Measurements from ENCODE around the gene SPINK5. TPM values are rescaled to one million over a fixed set of nuclear protein-coding genes. Genes with fewer than 3 reads are reported as not detected.

Gene SPINK5
- total RNA-seq, 1 experiment from 2014 or later: 5.9 TPM

DNA sequence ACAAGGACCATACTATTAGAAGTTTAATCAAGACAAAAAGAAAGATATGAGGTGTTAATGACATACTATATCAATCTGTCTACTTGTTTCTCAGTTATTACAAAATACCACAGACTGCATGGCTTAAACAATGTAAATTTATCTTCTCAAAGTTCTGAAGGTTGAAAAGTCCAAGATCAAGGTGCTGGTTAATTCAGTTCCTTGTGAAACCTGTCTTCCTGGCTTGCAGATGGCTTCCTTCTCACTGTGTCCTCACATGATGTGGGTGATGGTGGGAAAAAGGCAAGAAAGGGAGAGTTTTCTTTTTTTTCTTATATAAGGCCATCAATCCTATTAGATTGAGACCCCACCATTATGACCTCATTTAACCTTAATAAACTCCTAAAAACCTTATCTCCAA, 89.0 kb downstream of the SPINK5 start:
- ATAC-seq (no peak), DNase-seq (ENCODE audit: low spot score) (no peak)
- no peak overlapping the region for H3K4me3 Mint-ChIP-seq
- TF ChIP-seq FOXP1 (CRISPR knock-in tag; IDR thresholded peaks at IDR 0.05; ENCODE audit: borderline replicate concordance) (no peak), ATF6 (CRISPR knock-in tag; IDR thresholded peaks at IDR 0.05) (no peak), GTF2I (CRISPR knock-in tag; conservative IDR thresholded peaks at IDR 0.05) (no peak), SMAD3 (CRISPR knock-in tag; IDR thresholded peaks at IDR 0.05; ENCODE audit: borderline replicate concordance) (no peak), ELF4 (CRISPR knock-in tag; IDR thresholded peaks at IDR 0.05; ENCODE audit: low read depth) (no peak), RORB (CRISPR knock-in tag; IDR thresholded peaks at IDR 0.05) (no peak), ZNF671 (CRISPR knock-in tag; IDR thresholded peaks at IDR 0.05) (no peak), ETV6 (CRISPR knock-in tag; IDR thresholded peaks at IDR 0.05) (no peak), ZNF219 (CRISPR knock-in tag; IDR thresholded peaks at IDR 0.05; ENCODE audit: borderline replicate concordance) (no peak), ZNF232 (CRISPR knock-in tag; IDR thresholded peaks at IDR 0.05) (no peak), ZBTB43 (CRISPR knock-in tag; IDR thresholded peaks at IDR 0.05) (no peak), NFATC4 (CRISPR knock-in tag; IDR thresholded peaks at IDR 0.05) (no peak), CDX4 (CRISPR knock-in tag; IDR thresholded peaks at IDR 0.05; ENCODE audit: borderline replicate concordance) (no peak), ZSCAN18 (CRISPR knock-in tag; IDR thresholded peaks at IDR 0.05) (no peak), FOXJ3 (CRISPR knock-in tag; IDR thresholded peaks at IDR 0.05; ENCODE audit: borderline replicate concordance) (no peak)
- no peaks in the 10 kb centered on the region for H3K27me3 Mint-ChIP-seq (ENCODE audit: low read depth)
- POLR2A ChIA-PET: no interaction called here
- no peak overlapping the region for H3K27ac Mint-ChIP-seq
- H3K4me1 Mint-ChIP-seq: no peaks in the 10 kb centered on the region
- H3K9me3 Mint-ChIP-seq: peaks cover 27% of the 10 kb centered on the region
- CTCF ChIA-PET: no interaction called here
- peaks cover 10% of the 10 kb centered on the region; the same call in 1 of the 2 replicates for H3K36me3 Mint-ChIP-seq

GRCh38 chr5:148156609-148157008, 92.8 kb downstream of the SPINK5 start:
- Mint-ChIP-seq H3K36me3 (peaks cover 10% of the 10 kb centered on the region; the same call in 1 of the 2 replicates), H3K4me3 (no peak overlapping the region), H3K9me3 (peaks cover 27% of the 10 kb centered on the region), H3K4me1 (no peaks in the 10 kb centered on the region), H3K27me3 (ENCODE audit: low read depth) (no peaks in the 10 kb centered on the region), H3K27ac (no peak overlapping the region)
- no peak for ATAC-seq
- no peak for DNase-seq (ENCODE audit: low spot score)
- ChIA-PET POLR2A (no interaction called here), CTCF (no interaction called here)
- TF ChIP-seq NR2C2 (CRISPR knock-in tag; IDR thresholded peaks at IDR 0.05) (no peak), ZNF138 (CRISPR knock-in tag; conservative IDR thresholded peaks at IDR 0.05) (no peak), PRRX2 (CRISPR knock-in tag; IDR thresholded peaks at IDR 0.05) (no peak), ARID4B (CRISPR knock-in tag; IDR thresholded peaks at IDR 0.05; ENCODE audit: borderline replicate concordance) (no peak), PREB (CRISPR knock-in tag; IDR thresholded peaks at IDR 0.05; ENCODE audit: borderline replicate concordance) (no peak), ZNF532 (CRISPR knock-in tag; IDR thresholded peaks at IDR 0.05; ENCODE audit: borderline replicate concordance) (no peak), ZNF396 (CRISPR knock-in tag; IDR thresholded peaks at IDR 0.05; ENCODE audit: borderline replicate concordance) (no peak)

Data from WTC11 (cell line).